Smooth muscle cell (in vitro differentiated cells): ENCODE results near the gene BAIAP2L1. TPM values are rescaled to one million over a fixed set of nuclear protein-coding genes. Genes with fewer than 3 reads are reported as not detected.

Experiments used
- DNase-seq: peaks from one replicate; lab custom pipeline; 2025; ENCODE audit not compliant: unreplicated experiment; lab: John Stamatoyannopoulos, UW
- H2AFZ ChIP-seq: fragments of 200-600 bp; sonication (generic); 2 replicates; pipeline ENCODE4 v1.6.0; 2016; ENCODE audit warnings: antibody characterized with exemption, low read depth, mild to moderate bottlenecking
- H3F3A ChIP-seq: fragments of 200-600 bp; sonication (generic); 2 replicates; pipeline ENCODE4 v1.6.0; 2017; ENCODE audit warnings: antibody characterized with exemption, low read depth
- H3K27ac ChIP-seq: fragments of 200-600 bp; sonication (generic); 2 replicates; pipeline ENCODE4 v1.5.1; 2016; ENCODE audit warnings: low read depth, mild to moderate bottlenecking
- H3K27me3 ChIP-seq: fragments of 200-600 bp; sonication (generic); 2 replicates; pipeline ENCODE4 v1.6.1; 2016; ENCODE audit warnings: low read depth, mild to moderate bottlenecking
- H3K36me3 ChIP-seq: fragments of 200-600 bp; sonication (generic); 2 replicates; pipeline ENCODE4 v1.5.1; 2016; ENCODE audit warnings: low read depth
- H3K4me1 ChIP-seq: fragments of 200-600 bp; sonication (generic); 2 replicates; pipeline ENCODE4 v1.5.1; 2016; ENCODE audit warnings: low read depth
- H3K4me2 ChIP-seq: fragments of 200-600 bp; sonication (generic); 2 replicates; pipeline ENCODE4 v1.6.0; 2016; ENCODE audit warnings: mild to moderate bottlenecking
- H3K4me3 ChIP-seq: fragments of 200-600 bp; sonication (generic); 2 replicates; pipeline ENCODE4 v1.5.1; 2016; ENCODE audit warnings: mild to moderate bottlenecking
- H3K79me2 ChIP-seq: fragments of 200-600 bp; sonication (generic); 2 replicates; pipeline ENCODE4 v1.6.0; 2016; ENCODE audit warnings: low read depth, mild to moderate bottlenecking
- H3K9ac ChIP-seq: fragments of 200-600 bp; sonication (generic); 2 replicates; pipeline ENCODE4 v1.6.0; 2016; ENCODE audit warnings: low read depth
- H3K9me3 ChIP-seq: fragments of 200-600 bp; sonication (generic); replicated peaks from 2 replicates; pipeline ENCODE4 v1.5.1; 2016; ENCODE audit warnings: low read depth
- H4K20me1 ChIP-seq: fragments of 200-600 bp; sonication (generic); 2 replicates; pipeline ENCODE4 v1.6.0; 2016; ENCODE audit warnings: low read depth
- CTCF ChIP-seq: fragments of 200-600 bp; sonication (generic); IDR thresholded peaks from 2 replicates; pipeline ENCODE4 v1.5.1; 2017; ENCODE audit warnings: borderline replicate concordance, mild to moderate bottlenecking, antibody characterized with exemption; ENCODE audit not compliant: insufficient read depth, poor library complexity, severe bottlenecking
- WGBS: methylation state at CpG from one replicate; pipeline ENCODE4 v1.1.7; 2016; ENCODE audit warnings: low lambda C conversion rate; 5-methylcytosine and 5-hydroxymethylcytosine counted together
- polyA plus RNA-seq: library from polyadenylated mRNA; unstranded; fragments of >200 nt; fragmentation: Nextera tagmentation; extraction: Ambion mirVana; gene quantifications from 2 replicates; pipeline ENCODE4 v1.2.1, GENCODE V29; 2016
- total RNA-seq: library from RNA; depleted of rRNA; stranded (reverse); fragments of >200 nt; gene quantifications from 2 replicates; pipeline ENCODE4 v1.2.3, GENCODE V29; 2014

Gene BAIAP2L1
- total and polyA plus RNA-seq, 2 experiments from 2014 or later, result 45.0 to 55.1 TPM

GRCh38 chr7:98281757-98282606 is 118.9 kb downstream of the BAIAP2L1 start:
- no peaks in the 10 kb centered on the region for H3K36me3 ChIP-seq
- peak overlapping the region; percentile 96 for H3K4me3 ChIP-seq
- H3K79me2 ChIP-seq, result peaks cover 50% of the 10 kb centered on the region
- peaks cover 48% of the 10 kb centered on the region for H4K20me1 ChIP-seq
- no peaks in the 10 kb centered on the region for H3K27me3 ChIP-seq
- no peak overlapping the region for H2AFZ ChIP-seq
- H3K4me1 ChIP-seq, result peaks cover 50% of the 10 kb centered on the region
- H3F3A ChIP-seq, result peaks cover 4% of the 10 kb centered on the region
- WGBS, result 4% methylated on average over 28 of the region's 77 CpGs
- H3K9me3 ChIP-seq, result no peaks in the 10 kb centered on the region
- TF ChIP-seq CTCF, result no peak
- peak overlapping the region; percentile 97 for H3K9ac ChIP-seq
- no peak for DNase-seq
- H3K27ac ChIP-seq, result peak overlapping the region; percentile 81
- H3K4me2 ChIP-seq, result peak overlapping the region; percentile 100

- Histone ChIP-seq H3K4me2 (peak within 1 kb of the TSS; percentile 100), H3K27me3 (no peaks in the 10 kb centered on the region), H3K9ac (peak within 1 kb of the TSS; percentile 97), H3K36me3 (no peaks in the 10 kb centered on the region), H3K4me1 (peaks cover 44% of the 10 kb centered on the region), H2AFZ (peak within 1 kb of the TSS; percentile 69), H4K20me1 (peaks cover 39% of the 10 kb centered on the region), H3K4me3 (peak within 1 kb of the TSS; percentile 96), H3K79me2 (peaks cover 43% of the 10 kb centered on the region), H3F3A (peaks cover 4% of the 10 kb centered on the region), H3K9me3 (no peaks in the 10 kb centered on the region), H3K27ac (peak within 1 kb of the TSS; percentile 81)
- peak; percentile 81 for DNase-seq
- no peak for TF ChIP-seq CTCF
- 4% methylated on average over 28 of the region's 92 CpGs for WGBS
These were observed 119.8 kb downstream of the BAIAP2L1 start, which contains the start of gene BRI3 for GRCh38 chr7:98280791-98281756. Gene BRI3 (plus strand): TSS chr7:98281686. CDS start chr7:98281796, 110 bp downstream.

GRCh38 chr7:98280296-98280695 is 120.6 kb downstream of the BAIAP2L1 start:
- no peak overlapping the region for H3K27ac ChIP-seq
- H4K20me1 ChIP-seq, result peaks cover 32% of the 10 kb centered on the region
- peaks cover 36% of the 10 kb centered on the region for H3K4me1 ChIP-seq
- no peaks in the 10 kb centered on the region for H3K27me3 ChIP-seq
- 65% methylated on average over 7 of the region's 7 CpGs for WGBS
- DNase-seq, result no peak
- no peak overlapping the region for H2AFZ ChIP-seq
- peaks cover 4% of the 10 kb centered on the region for H3F3A ChIP-seq
- peak overlapping the region; percentile 96 for H3K4me3 ChIP-seq
- H3K36me3 ChIP-seq, result no peaks in the 10 kb centered on the region
- peaks cover 36% of the 10 kb centered on the region for H3K79me2 ChIP-seq
- H3K9ac ChIP-seq, result no peak overlapping the region
- TF ChIP-seq CTCF, result no peak
- H3K9me3 ChIP-seq, result no peaks in the 10 kb centered on the region
- peak overlapping the region; percentile 99 for H3K4me2 ChIP-seq
